Measurements from ENCODE around the gene BCLAF1.

- no peak for TF ChIP-seq CTCF (IDR thresholded peaks at IDR 0.05; ENCODE audit: insufficient read depth, low read depth, low read length)
- no peak for TF ChIP-seq EZH2 (IDR thresholded peaks at IDR 0.05; ENCODE audit: insufficient read depth, low read length)
Measured at GRCh38 chr6:136306466-136306865, 16.8 kb upstream of the BCLAF1 start.

Measured in astrocyte (in vitro differentiated cells and primary cell).